Lower leg skin (tissue), 4 donors: ENCODE measurements around the gene POU6F2. TPM values are rescaled to one million over a fixed set of nuclear protein-coding genes. Genes with fewer than 3 reads are reported as not detected.

Source experiments
- DNase-seq, 2 donors: peaks; one replicate each; pipeline ENCODE4 v3.0.0-alpha.2; 2019; ENCODE audit warnings: low spot score in 2 of 2
- H3K4me3 ChIP-seq: fragments of 200-600 bp; sonication (generic); 2 replicates; pipeline ENCODE4 v1.5.1; 2017; ENCODE audit warnings: mild to moderate bottlenecking, low read depth; ENCODE audit not compliant: poor library complexity, severe bottlenecking
- POLR2A ChIP-seq, 2 donors: fragments of 450-650 bp; IDR thresholded peaks; one replicate each; pipeline ENCODE4 v1.6.1; 2016 to 2017; ENCODE audit warnings: antibody characterized with exemption in 2 of 2, mild to moderate bottlenecking in 1 of 2, moderate library complexity in 1 of 2
- WGBS, 2 donors: methylation state at CpG; one replicate each; pipeline ENCODE4 v1.1.5; 2018; 5-methylcytosine and 5-hydroxymethylcytosine counted together
- intact Hi-C: fragments of 100-400 bp; cut with DNase I; formaldehyde crosslinking; loops from one replicate; pipeline ENCODE4 v1.15.0; 2023; ENCODE audit warnings: low total_unique reads
- total RNA-seq, 4 donors: library from RNA; depleted of rRNA; stranded (reverse); fragments of >200 nt; gene quantifications; one replicate each; pipeline ENCODE4 v1.1.0, GENCODE V29; 2016
- TF ChIP-seq, protein P1 (sequence below), 3 donors: fragments of 450-650 bp; IDR thresholded peaks; one replicate each; pipeline ENCODE4 v1.5.1; 2016; ENCODE audit warnings: antibody characterized with exemption in 3 of 3, mild to moderate bottlenecking in 3 of 3, moderate library complexity in 2 of 3

POU6F2 gene
- total RNA-seq, 4 donors from 2014 or later: 0.36 TPM; not detected in 3

DNA sequence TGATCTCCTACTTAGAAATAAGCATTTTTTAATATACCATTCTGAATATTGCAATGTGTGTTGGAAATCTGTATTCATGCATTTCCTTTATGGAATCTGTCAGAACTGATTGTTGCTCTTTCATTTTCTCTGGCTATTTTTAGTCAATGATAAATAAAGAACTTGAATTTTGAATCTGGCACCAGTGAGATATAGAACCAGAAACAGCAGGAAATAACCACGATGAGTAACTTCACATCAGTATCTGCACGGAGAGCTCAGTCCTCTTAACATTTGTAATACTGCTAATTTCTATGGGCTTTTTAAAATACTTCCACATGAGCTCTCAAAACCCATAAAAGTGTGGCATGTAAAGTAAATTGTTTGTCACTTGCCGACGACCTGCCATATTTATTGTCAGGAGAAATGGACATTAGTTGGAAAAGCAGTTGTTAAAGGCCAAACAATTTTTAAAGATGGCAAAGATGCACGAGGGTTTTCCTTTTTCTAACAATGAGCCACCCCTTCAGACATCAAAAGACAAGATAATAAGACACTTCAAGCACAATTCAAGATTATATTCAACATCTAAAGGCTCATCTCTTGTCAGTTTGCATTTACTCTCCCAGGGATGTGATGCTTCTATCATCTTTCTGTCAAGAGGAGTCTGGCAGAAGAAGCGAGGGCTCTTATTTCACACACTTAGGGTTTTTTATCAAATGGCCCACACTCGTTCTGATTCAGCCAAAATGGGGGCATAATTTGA lies 118.3 kb downstream of the POU6F2 start:
- intact Hi-C loops: no loop called here
- WGBS, 2 donors: 65 to 66% methylated on average over 7 of the region's 7 CpGs
- TF ChIP-seq, protein P1, sequence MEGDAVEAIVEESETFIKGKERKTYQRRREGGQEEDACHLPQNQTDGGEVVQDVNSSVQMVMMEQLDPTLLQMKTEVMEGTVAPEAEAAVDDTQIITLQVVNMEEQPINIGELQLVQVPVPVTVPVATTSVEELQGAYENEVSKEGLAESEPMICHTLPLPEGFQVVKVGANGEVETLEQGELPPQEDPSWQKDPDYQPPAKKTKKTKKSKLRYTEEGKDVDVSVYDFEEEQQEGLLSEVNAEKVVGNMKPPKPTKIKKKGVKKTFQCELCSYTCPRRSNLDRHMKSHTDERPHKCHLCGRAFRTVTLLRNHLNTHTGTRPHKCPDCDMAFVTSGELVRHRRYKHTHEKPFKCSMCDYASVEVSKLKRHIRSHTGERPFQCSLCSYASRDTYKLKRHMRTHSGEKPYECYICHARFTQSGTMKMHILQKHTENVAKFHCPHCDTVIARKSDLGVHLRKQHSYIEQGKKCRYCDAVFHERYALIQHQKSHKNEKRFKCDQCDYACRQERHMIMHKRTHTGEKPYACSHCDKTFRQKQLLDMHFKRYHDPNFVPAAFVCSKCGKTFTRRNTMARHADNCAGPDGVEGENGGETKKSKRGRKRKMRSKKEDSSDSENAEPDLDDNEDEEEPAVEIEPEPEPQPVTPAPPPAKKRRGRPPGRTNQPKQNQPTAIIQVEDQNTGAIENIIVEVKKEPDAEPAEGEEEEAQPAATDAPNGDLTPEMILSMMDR (IDR thresholded peaks at IDR 0.05): no peak
- TF ChIP-seq POLR2A (IDR thresholded peaks at IDR 0.05): no peak

DNA sequence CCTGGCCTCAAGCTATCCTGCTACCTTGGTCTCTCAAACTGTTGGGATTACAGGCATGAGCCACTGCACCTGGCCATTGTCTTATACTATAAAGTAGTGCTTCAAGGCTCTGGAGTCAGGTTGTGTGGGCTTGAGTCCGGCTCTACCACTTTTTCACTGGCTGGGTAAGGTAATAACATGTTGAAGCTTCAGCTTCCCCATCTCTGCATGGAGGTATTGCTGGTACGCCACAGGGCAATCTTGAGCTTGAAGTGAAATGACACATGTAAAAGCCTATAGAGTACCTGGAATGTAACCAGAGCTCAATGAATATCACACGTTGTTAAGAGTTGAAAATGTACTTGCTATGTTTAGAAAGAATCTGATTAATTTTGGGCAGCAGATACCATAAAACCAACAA lies 120.8 kb downstream of the POU6F2 start:
- H3K4me3 ChIP-seq: no peak overlapping the region
- intact Hi-C loops: no loop called here
- TF ChIP-seq, protein P1 (IDR thresholded peaks at IDR 0.05): no peak
- no peak for TF ChIP-seq POLR2A (IDR thresholded peaks at IDR 0.05)
- no peak for DNase-seq
- WGBS, 2 donors: 77 to 86% methylated on average over 3 of the region's 3 CpGs

More for the DNA sequence above, 118.3 kb downstream of the POU6F2 start:
- H3K4me3 ChIP-seq: no peak overlapping the region
- DNase-seq: no peak

DNA sequence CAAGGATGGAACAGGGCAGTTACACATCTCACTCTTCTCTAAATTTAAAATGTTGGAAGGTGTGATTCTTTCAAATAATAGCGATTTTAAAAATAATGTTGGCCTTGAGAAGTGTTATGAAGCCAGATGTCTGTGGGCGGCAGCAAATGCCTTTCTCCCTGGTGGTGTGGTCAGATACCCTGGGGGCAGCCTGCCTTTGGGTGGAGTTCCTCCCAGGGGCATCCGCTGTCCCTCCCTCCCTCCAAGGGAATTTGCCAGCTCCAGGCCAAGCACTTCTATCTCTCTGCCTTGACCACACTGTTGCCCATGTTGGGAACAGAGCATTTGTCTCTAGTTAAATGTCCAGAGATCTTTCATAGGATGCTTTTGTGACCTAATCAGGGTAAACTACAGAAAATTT lies 121.4 kb downstream of the POU6F2 start:
- TF ChIP-seq, protein P1 (IDR thresholded peaks at IDR 0.05): no peak
- TF ChIP-seq POLR2A (IDR thresholded peaks at IDR 0.05): no peak
- H3K4me3 ChIP-seq: no peak overlapping the region
- no peak for DNase-seq
- WGBS, 2 donors: 84 to 85% methylated on average over 3 of the region's 3 CpGs
- intact Hi-C loops: no loop called here

- no peak overlapping the region for H3K4me3 ChIP-seq
- DNase-seq: no peak
- 87 to 88% methylated on average over 2 of the region's 2 CpGs for WGBS, 2 donors
- no peak for TF ChIP-seq POLR2A (IDR thresholded peaks at IDR 0.05)
- TF ChIP-seq, protein P1 (IDR thresholded peaks at IDR 0.05): no peak
- intact Hi-C loops: no loop called here
Observed at GRCh38 chr7:39100270-39100669, 122.6 kb downstream of the POU6F2 start.

DNA sequence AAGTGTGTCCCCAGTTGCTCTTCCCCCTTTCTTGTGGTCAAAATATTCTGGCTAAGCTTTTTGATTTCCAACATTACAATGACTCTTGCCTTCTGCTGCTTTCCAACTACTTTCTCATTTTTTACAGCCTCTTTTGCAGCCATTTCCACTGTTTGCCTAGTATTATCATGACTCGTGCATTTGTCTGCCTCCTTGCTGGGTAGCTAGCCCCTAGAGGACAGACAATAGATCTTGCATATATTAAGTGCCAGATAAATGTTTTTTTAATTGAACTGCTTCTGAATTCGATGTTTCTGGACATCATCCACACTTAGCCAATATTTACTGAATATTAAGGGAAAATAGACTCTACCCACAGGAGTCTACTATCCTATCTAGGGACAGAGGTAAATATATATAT lies 124.5 kb downstream of the POU6F2 start:
- TF ChIP-seq, protein P1 (IDR thresholded peaks at IDR 0.05): no peak
- no peak for TF ChIP-seq POLR2A (IDR thresholded peaks at IDR 0.05)
- no peak overlapping the region for H3K4me3 ChIP-seq
- DNase-seq: no peak
- intact Hi-C loops: no loop called here
- 61 to 69% methylated on average over 2 of the region's 2 CpGs for WGBS, 2 donors

GRCh38 chr7:39105720-39106119 lies 128.0 kb downstream of the POU6F2 start:
- H3K4me3 ChIP-seq: no peak overlapping the region
- TF ChIP-seq, protein P1 (IDR thresholded peaks at IDR 0.05): no peak
- TF ChIP-seq POLR2A (IDR thresholded peaks at IDR 0.05): no peak
- intact Hi-C loops: no loop called here
- 83 to 88% methylated on average over 1 of the region's 1 CpG for WGBS, 2 donors
- no peak for DNase-seq
